Fibroblast of villous mesenchyme (primary cell): ENCODE data around the gene MKLN1. TPM values are rescaled to one million over a fixed set of nuclear protein-coding genes. Genes with fewer than 3 reads are reported as not detected.

Source experiments
- DNase-seq: peaks from one replicate; pipeline ENCODE4 v3.0.0-alpha.2; 2010; ENCODE audit warnings: low read depth
- H3K4me3 ChIP-seq: 2 replicates; pipeline ENCODE4 v1.5.1; 2011; ENCODE audit warnings: low read depth, mild to moderate bottlenecking, low read length
- CTCF ChIP-seq: IDR thresholded peaks from 2 replicates; pipeline ENCODE4 v1.5.1; 2012; ENCODE audit warnings: low read depth, mild to moderate bottlenecking, low read length; ENCODE audit not compliant: insufficient read depth
- total RNA-seq: library from RNA; depleted of rRNA; stranded (reverse); fragments of >200 nt; gene quantifications from 2 replicates; pipeline ENCODE4 v1.2.3, GENCODE V29; 2012

MKLN1 gene
- total RNA-seq, 1 donor, result 72.5 TPM

DNA sequence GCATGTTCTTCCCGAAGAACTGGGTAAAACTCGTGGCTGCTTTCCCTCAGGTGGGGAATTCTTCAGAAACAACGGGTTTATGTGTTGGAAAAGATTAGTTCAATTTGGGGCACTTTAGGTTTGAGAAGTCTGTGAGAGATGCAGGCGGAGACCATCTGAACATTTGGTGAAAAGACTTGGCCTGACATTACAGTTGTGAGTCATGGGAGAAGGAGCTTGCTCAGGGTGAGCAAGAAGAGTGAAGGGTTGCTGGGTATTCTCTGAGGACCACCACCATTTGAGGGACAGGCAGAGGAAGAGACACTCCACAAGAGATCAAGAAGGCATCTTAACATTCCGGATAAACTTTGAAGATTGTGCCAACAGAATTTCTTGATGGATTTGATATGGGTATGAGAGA lies 140.1 kb downstream of the MKLN1 start:
- H3K4me3 ChIP-seq, result no peak overlapping the region
- TF ChIP-seq CTCF, result no peak
- no peak for DNase-seq

DNA sequence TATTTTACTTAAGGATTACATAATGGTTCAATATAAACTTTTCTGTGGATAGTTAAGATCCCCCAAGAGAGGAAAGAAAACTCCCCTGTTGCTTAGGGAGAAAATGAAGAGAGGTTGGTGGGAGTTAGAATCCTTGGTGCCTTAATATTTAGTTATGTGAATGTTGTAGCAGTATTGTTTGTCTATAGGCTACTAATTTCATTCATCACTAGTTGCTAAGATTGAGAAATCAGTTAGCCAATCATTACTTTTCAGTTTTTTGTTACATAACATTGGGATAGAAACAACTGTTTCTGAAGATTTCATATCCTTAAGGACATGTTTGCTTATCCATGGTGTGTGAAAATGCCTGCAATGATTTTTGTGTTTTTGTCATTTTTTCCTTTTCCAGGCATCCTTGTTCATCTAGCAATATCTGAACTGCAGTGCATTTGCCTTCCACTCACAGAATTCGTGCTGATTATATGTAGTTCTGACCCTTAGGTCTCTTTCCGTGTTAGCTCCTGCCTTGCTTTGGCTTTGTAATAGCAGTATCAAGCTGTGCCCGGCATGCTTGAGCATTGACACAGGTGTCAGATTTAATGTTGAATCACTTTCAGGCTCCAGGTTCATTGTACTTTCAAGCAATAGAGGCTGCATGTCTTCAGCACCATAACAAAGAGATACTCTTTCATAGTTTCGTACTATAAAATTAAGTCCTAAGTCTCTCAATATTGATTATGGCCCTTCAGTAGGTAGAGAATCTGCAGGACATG lies 143.8 kb downstream of the MKLN1 start:
- no peak for TF ChIP-seq CTCF
- no peak for DNase-seq
- H3K4me3 ChIP-seq, result no peak overlapping the region

GRCh38 chr7:131476740-131477139 lies 149.1 kb downstream of the MKLN1 start:
- no peak for DNase-seq
- no peak overlapping the region for H3K4me3 ChIP-seq
- no peak for TF ChIP-seq CTCF

- TF ChIP-seq CTCF, result no peak
- no peak for DNase-seq
- H3K4me3 ChIP-seq, result no peak overlapping the region
These were observed 153.0 kb downstream of the MKLN1 start for GRCh38 chr7:131480384-131481315.

DNA sequence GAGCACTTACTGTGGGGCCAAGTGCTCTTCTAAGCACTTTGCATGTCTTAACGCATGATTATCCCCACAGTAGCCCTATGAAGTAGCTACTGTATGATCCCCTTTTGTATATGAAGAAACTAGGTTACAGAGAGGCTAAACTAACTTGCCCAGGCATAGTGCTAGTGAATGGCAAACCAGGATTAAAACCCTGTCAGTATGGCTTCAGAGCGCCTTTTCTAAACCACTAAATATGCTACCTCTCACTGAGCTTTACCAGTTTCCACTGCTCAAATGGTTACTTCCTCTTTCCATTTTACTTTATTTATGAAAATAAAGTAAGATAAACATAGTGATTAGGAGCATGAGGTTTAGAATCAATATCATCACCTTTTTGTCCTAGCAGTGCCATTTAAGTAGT lies 155.1 kb downstream of the MKLN1 start:
- TF ChIP-seq CTCF, result no peak
- no peak for DNase-seq
- H3K4me3 ChIP-seq, result no peak overlapping the region

GRCh38 chr7:131483586-131483985 lies 155.9 kb downstream of the MKLN1 start:
- TF ChIP-seq CTCF, result no peak

More at GRCh38 chr7:131483586-131483985, 155.9 kb downstream of the MKLN1 start:
- no peak overlapping the region for H3K4me3 ChIP-seq
- no peak for DNase-seq
